Sigmoid colon (tissue), 4 donors: ENCODE results near the gene TMEM185A.
"Not testable (repeated sequence)": the region's sequence is repeated elsewhere in the genome, so short reads cannot be mapped to it uniquely, and the experiment has no call there.

Experiments
- POLR2A ChIP-seq, 2 donors: fragments of 450-650 bp; IDR thresholded peaks; one replicate each; pipeline ENCODE4 v1.6.1; 2016; ENCODE audit warnings: antibody characterized with exemption in 2 of 2, mild to moderate bottlenecking in 2 of 2, moderate library complexity in 2 of 2
- POLR2AphosphoS5 ChIP-seq, 4 donors: sonication (generic); formaldehyde crosslinking; IDR thresholded peaks; one replicate each; pipeline ENCODE4 v1.6.1; 2017; ENCODE audit warnings: antibody characterized with exemption in 4 of 4

- TF ChIP-seq POLR2AphosphoS5, POLR2A (IDR thresholded peaks at IDR 0.05): not testable (repeated sequence)
Measured at GRCh38 chrX:149675088-149675487, 43.5 kb upstream of the TMEM185A start.
